K562 (cell line): ENCODE data around the gene CAMK2D. TPM values are rescaled to one million over a fixed set of nuclear protein-coding genes. Genes with fewer than 3 reads are reported as not detected.

Source experiments
- ATAC-seq: fragments of 200-7000 bp; cut with Tn5 transposase; 3 replicates; pipeline ENCODE4 v1.9.1; 2020; ENCODE audit warnings: moderate library complexity
- BruUV-seq: library from RNA; stranded (reverse); fragments of 400-500 nt; replicated peaks from 2 replicates; lab custom pipeline; 2021; lab: Mats Ljungman, UMichigan
- CTCF ChIA-PET: fragments of 300-600 bp; formaldehyde crosslinking; extraction: SDS; loops from one replicate; lab custom pipeline; 2021; ENCODE audit warnings: low intra/inter-chr PET ratio; lab: Yijun Ruan, JAX
- POLR2A ChIA-PET: fragments of 300-600, 350-650 bp; sonication (Branson Sonifier 250); formaldehyde crosslinking; extraction: SDS; loops from one replicate; lab custom pipeline; 2021; ENCODE audit warnings: antibody characterized with exemption, inconsistent platforms; lab: Yijun Ruan, JAX
- DNase-seq, 4 experiments: peaks; one replicate each; pipeline versions ENCODE4 v3.0.0 to v3.0.0-alpha.2; 2011 to 2018; ENCODE audit warnings: low spot score in 3 of 4, mixed read lengths in 3 of 4; ENCODE audit errors: extremely low read depth in 1 of 4
- FAIRE-seq: peaks from 2 replicates; lab custom pipeline; 2011; peaks lifted over from hg19 to GRCh38; lab: Jason Lieb, UNC
- H2AFZ ChIP-seq: 2 replicates; pipeline ENCODE4 v1.6.0; 2011; ENCODE audit warnings: low read depth, low read length, control low read depth, inconsistent platforms
- H3K27ac ChIP-seq: fragments of 200-600 bp; 3 replicates; pipeline ENCODE4 v1.8.0; 2011; ENCODE audit warnings: low read depth, mild to moderate bottlenecking, control low read depth, inconsistent platforms, low read length, moderate library complexity, mixed read lengths; ENCODE audit errors: extremely low read depth
- H3K27me3 ChIP-seq, 2 experiments: fragments of 300-600 bp in 1 of 2; 2 replicates in 1 of 2; 3 replicates in 1 of 2; pipeline versions ENCODE4 v1.6.0 to v1.8.0; 2011; ENCODE audit warnings: inconsistent platforms in 2 of 2, low read length in 2 of 2, mild to moderate bottlenecking in 1 of 2, mixed read lengths in 1 of 2, moderate library complexity in 1 of 2; ENCODE audit not compliant: control insufficient read depth in 2 of 2, insufficient read depth in 2 of 2
- H3K36me3 ChIP-seq: fragments of 300-600 bp; 3 replicates; pipeline ENCODE4 v1.8.0; 2011; ENCODE audit warnings: mild to moderate bottlenecking, low read length, inconsistent platforms; ENCODE audit not compliant: control insufficient read depth, insufficient read depth
- H3K4me1 ChIP-seq, 2 experiments: fragments of 200-600 bp in 1 of 2; replicated peaks in 1 of 2; 2 replicates in 1 of 2; 3 replicates in 1 of 2; pipeline versions ENCODE4 v1.5.1 to v1.8.0; 2011; ENCODE audit warnings: inconsistent platforms in 2 of 2, low read length in 2 of 2, mild to moderate bottlenecking in 1 of 2, mixed read lengths in 1 of 2, moderate library complexity in 1 of 2; ENCODE audit not compliant: control insufficient read depth in 2 of 2, insufficient read depth in 2 of 2
- H3K4me2 ChIP-seq: 2 replicates; pipeline ENCODE4 v1.6.1; 2011; ENCODE audit warnings: low read length, control low read depth, inconsistent platforms, mixed read lengths; ENCODE audit not compliant: insufficient read depth
- H3K4me3 ChIP-seq: fragments of 200-600 bp; sonication (generic), shearing (Covaris generic); 2 replicates; pipeline ENCODE4 v1.5.1; 2016; ENCODE audit warnings: control low read depth, inconsistent platforms
- H3K79me2 ChIP-seq: fragments of 200-600 bp; 3 replicates; pipeline ENCODE4 v1.8.0; 2011; ENCODE audit warnings: low read length, inconsistent platforms; ENCODE audit not compliant: control insufficient read depth, insufficient read depth
- H3K9ac ChIP-seq, 2 experiments: 2 replicates each; pipeline versions ENCODE4 v1.6.0 to v1.6.1; 2011; ENCODE audit warnings: low read depth in 2 of 2, low read length in 2 of 2, control low read depth in 1 of 2, inconsistent platforms in 1 of 2, mild to moderate bottlenecking in 1 of 2, mixed read lengths in 1 of 2; ENCODE audit not compliant: insufficient read depth in 1 of 2
- H3K9me1 ChIP-seq: one replicate; pipeline ENCODE4 v1.6.0; 2011; ENCODE audit warnings: inconsistent platforms, mild to moderate bottlenecking, low read length, moderate library complexity; ENCODE audit not compliant: control insufficient read depth, insufficient read depth
- H3K9me3 ChIP-seq: replicated peaks from 2 replicates; pipeline ENCODE4 v1.5.1; 2011; ENCODE audit warnings: low read depth, low read length, inconsistent platforms; ENCODE audit not compliant: control insufficient read depth, insufficient read depth
- H4K20me1 ChIP-seq: replicated peaks from 2 replicates; pipeline ENCODE4 v1.6.1; 2011; ENCODE audit warnings: low read length, inconsistent platforms, mixed read lengths; ENCODE audit not compliant: control insufficient read depth, insufficient read depth
- EHMT2 ChIP-seq: fragments of 450-650 bp; IDR thresholded peaks from 2 replicates; pipeline ENCODE4 v1.6.1; 2018; ENCODE audit warnings: antibody characterized with exemption
- EP400 ChIP-seq: fragments of 450-650 bp; IDR thresholded peaks from 2 replicates; pipeline ENCODE4 v1.6.1; 2017; ENCODE audit warnings: antibody characterized with exemption, mild to moderate bottlenecking, moderate library complexity
- ESRRA ChIP-seq: fragments of 450-650 bp; IDR thresholded peaks from 2 replicates; pipeline ENCODE4 v1.6.1; 2014; ENCODE audit warnings: low read depth, mild to moderate bottlenecking, moderate library complexity, borderline replicate concordance
- ETS2 ChIP-seq: IDR thresholded peaks from 2 replicates; pipeline ENCODE4 v1.6.1; 2016; ENCODE audit warnings: borderline replicate concordance, missing genetic modification characterization, mild to moderate bottlenecking, moderate library complexity, missing compliant biosample characterization; ENCODE audit not compliant: poor library complexity, severe bottlenecking
- FOSL1 ChIP-seq: fragments of 200-800 bp; sonication (Bioruptor generic); conservative IDR thresholded peaks from 2 replicates; pipeline ENCODE4 v1.6.1; 2016; ENCODE audit warnings: missing genetic modification characterization, missing compliant biosample characterization
- FOXP4 ChIP-seq: sonication (generic); formaldehyde crosslinking; IDR thresholded peaks from 2 replicates; pipeline ENCODE4 v1.8.0; 2022; ENCODE audit warnings: mild to moderate bottlenecking, missing genetic modification reagents, borderline replicate concordance
- MAZ ChIP-seq, 2 experiments: fragments of 450-650 bp in 1 of 2; sonication (generic) in 1 of 2; formaldehyde crosslinking; IDR thresholded peaks in 1 of 2; conservative IDR thresholded peaks in 1 of 2; 2 replicates each; pipeline versions ENCODE4 v1.4.0 to v1.5.0; 2020; ENCODE audit warnings: mild to moderate bottlenecking in 1 of 2, missing genetic modification reagents in 1 of 2
- MCM5 ChIP-seq: fragments of 450-650 bp; IDR thresholded peaks from 2 replicates; pipeline ENCODE4 v1.6.1; 2016; ENCODE audit warnings: low read depth
- POLR2AphosphoS2 ChIP-seq: IDR thresholded peaks from 2 replicates; pipeline ENCODE4 v1.6.1; 2012; ENCODE audit warnings: low read length, improper control_type of control experiment
- SMAD1 ChIP-seq: fragments of 150-350 bp; IDR thresholded peaks from 2 replicates; pipeline ENCODE4 v1.6.1; 2014; ENCODE audit warnings: low read length, low read depth; ENCODE audit not compliant: partially characterized antibody
- SMARCA4 ChIP-seq: fragments of 450-650 bp; IDR thresholded peaks from 2 replicates; pipeline ENCODE4 v1.6.1; 2016
- ZKSCAN1 ChIP-seq: fragments of 150-350 bp; IDR thresholded peaks from 2 replicates; pipeline ENCODE4 v1.6.1; 2016; ENCODE audit warnings: low read depth, low read length
- ZNF282 ChIP-seq: sonication (generic); formaldehyde crosslinking; IDR thresholded peaks from 2 replicates; pipeline ENCODE4 v1.8.1; 2023; ENCODE audit warnings: missing genetic modification reagents
- ZNF707 ChIP-seq: fragments of 250-450 bp; sonication (Bioruptor Pico); conservative IDR thresholded peaks from 2 replicates; pipeline ENCODE4 v1.8.0; 2022; ENCODE audit warnings: inconsistent platforms, mild to moderate bottlenecking, moderate library complexity
- WGBS: fragments of 100-300 bp; shearing (Covaris generic); methylation state at CpG from one replicate; pipeline ENCODE4 v1.1.6; 2016; ENCODE audit warnings: low coverage, mixed read lengths; ENCODE audit not compliant: insufficient coverage; ENCODE audit errors: missing lambda C conversion rate; 5-methylcytosine and 5-hydroxymethylcytosine counted together
- in situ Hi-C: fragments of 300-500 bp; cut with MboI; formaldehyde crosslinking; loops from 4 replicates; pipeline ENCODE4 v1.15.0; 2018; ENCODE audit warnings: inconsistent platforms, mixed read lengths
- intact Hi-C: fragments of 100-400 bp; cut with micrococcal nuclease; formaldehyde crosslinking; loops from 2 replicates; pipeline ENCODE4 v1.14.2; 2022
- polyA plus RNA-seq, 8 experiments: library from polyadenylated mRNA; depleted of rRNA in 4 of 8; stranded (reverse) in 5 of 8; unstranded in 3 of 8; fragments of >200 nt; fragmentation: Nextera tagmentation in 2 of 8; fragmentation: Illumina TruSeq in 1 of 8; extraction: Ambion mirVana in 2 of 8; extraction: Trizol in 1 of 8; gene quantifications; 2 replicates each; pipeline versions ENCODE4 v1.2.1 to v1.2.3, GENCODE V29; 2011 to 2014; ENCODE audit warnings: inconsistent platforms in 1 of 8, missing spikeins in 1 of 8
- total RNA-seq, 7 experiments: library from RNA; depleted of rRNA in 6 of 7; stranded (reverse); fragments of >200 nt in 6 of 7; fragmentation: Illumina TruSeq in 2 of 7; extraction: Trizol in 2 of 7; gene quantifications; 2 replicates each; pipeline versions ENCODE4 v1.2.1 to v1.2.3, GENCODE V29; 2011 to 2021; ENCODE audit warnings: low replicate concordance in 1 of 7

CAMK2D gene
- total and polyA plus RNA-seq, 9 of the 15 experiments (the other 6 are each of a cell fraction or from before 2014, with no cell fraction given): 0.01 to 0.33 (median 0.04) TPM; not detected in 2

GRCh38 chr4:113621633-113622032 lies 139.9 kb downstream of the CAMK2D start:
- Histone ChIP-seq H3K4me1 (no peaks in the 10 kb centered on the region), H3K9ac (no peak overlapping the region), H3K4me3 (no peak overlapping the region), H3K9me3 (no peaks in the 10 kb centered on the region), H4K20me1 (no peaks in the 10 kb centered on the region), H3K27me3 (no peaks in the 10 kb centered on the region), H3K79me2 (no peaks in the 10 kb centered on the region), H3K36me3 (no peaks in the 10 kb centered on the region), H2AFZ (no peak overlapping the region), H3K4me2 (no peak overlapping the region), H3K9me1 (no peaks in the 10 kb centered on the region), H3K27ac (no peak overlapping the region)
- CTCF ChIA-PET: no interaction called here
- DNase-seq (no peak), ATAC-seq (no peak), FAIRE-seq (no peak)
- in situ Hi-C loops (no loop called here), intact Hi-C loops (no loop called here)
- POLR2A ChIA-PET: no interaction called here
- BruUV-seq: no TSS peak
- 12% methylated on average over 2 of the region's 2 CpGs for WGBS
- TF ChIP-seq ZNF707 (CRISPR knock-in tag) (no peak), MCM5 (no peak), EP400 (no peak), FOXP4 (CRISPR knock-in tag) (no peak), ZKSCAN1 (no peak), ETS2 (no peak), ESRRA (no peak), MAZ (CRISPR knock-in tag; conservative IDR thresholded peaks at IDR 0.05 in 1 of 2, IDR thresholded peaks at IDR 0.05 in 1 of 2) (no peak), SMARCA4 (no peak), POLR2AphosphoS2 (no peak), ZNF282 (CRISPR knock-in tag) (no peak), FOSL1 (tag) (no peak), SMAD1 (no peak), EHMT2 (no peak)
